Inflammatory macrophage treated with lipopolysaccharide for 1 hour (primary cell): ENCODE data around the gene CLCN5.

ENCODE experiments used
- DNase-seq, 2 donors: peaks; one replicate each; pipeline ENCODE4 v3.0.0-alpha.2; 2020 to 2022

CLCN5 gene

GRCh38 chrX:49934148-49934547 is 11.8 kb downstream of the CLCN5 start:
- DNase-seq = peak; percentile 16 to 21

GRCh38 chrX:49934729-49935128 is 12.3 kb downstream of the CLCN5 start:
- no peak for DNase-seq

GRCh38 chrX:49947781-49948180 is 25.4 kb downstream of the CLCN5 start:
- DNase-seq = peak; percentile 15 to 28

- DNase-seq = no peak
Measured at GRCh38 chrX:49949961-49950360, 27.6 kb downstream of the CLCN5 start.

- no peak for DNase-seq
Measured at GRCh38 chrX:49951524-49952193, 29.3 kb downstream of the CLCN5 start.

GRCh38 chrX:49956313-49956712 is 33.9 kb downstream of the CLCN5 start:
- no peak for DNase-seq

GRCh38 chrX:49958727-49959485 is 36.5 kb downstream of the CLCN5 start:
- DNase-seq = peak; percentile 36 to 43

- DNase-seq = no peak
Measured at GRCh38 chrX:49959602-49960001, 37.2 kb downstream of the CLCN5 start.

GRCh38 chrX:49960061-49960460 is 37.7 kb downstream of the CLCN5 start:
- DNase-seq = no peak

- no peak for DNase-seq
Measured at GRCh38 chrX:49970674-49971073, 48.3 kb downstream of the CLCN5 start.

- no peak for DNase-seq
Measured at GRCh38 chrX:49972328-49972860, 50.0 kb downstream of the CLCN5 start.

GRCh38 chrX:49976682-49977197 is 54.3 kb downstream of the CLCN5 start:
- no peak for DNase-seq

- DNase-seq = peak; percentile 23 to 40
Measured at GRCh38 chrX:49977319-49978090, 55.1 kb downstream of the CLCN5 start.

GRCh38 chrX:49978176-49978575 is 55.8 kb downstream of the CLCN5 start:
- DNase-seq = peak; percentile 23 to 30

GRCh38 chrX:49986058-49986457 is 63.7 kb downstream of the CLCN5 start:
- DNase-seq = no peak

GRCh38 chrX:49987651-49988050 is 65.3 kb downstream of the CLCN5 start:
- DNase-seq = no peak

- no peak for DNase-seq
Measured at GRCh38 chrX:49988143-49988542, 65.7 kb downstream of the CLCN5 start.

GRCh38 chrX:49991758-49992157 is 69.4 kb downstream of the CLCN5 start:
- no peak for DNase-seq

- no peak for DNase-seq
Measured at GRCh38 chrX:49992853-49993252, 70.5 kb downstream of the CLCN5 start.

GRCh38 chrX:49993661-49994060 is 71.3 kb downstream of the CLCN5 start:
- no peak for DNase-seq

GRCh38 chrX:49995107-49995731 is 72.8 kb downstream of the CLCN5 start:
- DNase-seq = peak in 1 of 2 donors; percentile 12

GRCh38 chrX:49995795-49996455 is 73.5 kb downstream of the CLCN5 start:
- DNase-seq = no peak
